K562 (cell line): ENCODE measurements around the gene ABCF2. TPM values are rescaled to one million over a fixed set of nuclear protein-coding genes. Genes with fewer than 3 reads are reported as not detected.

Experiments used
- BACH1 ChIP-seq: fragments of 200-800 bp; sonication (Bioruptor generic); IDR thresholded peaks from 2 replicates; pipeline ENCODE4 v1.6.1; 2016; ENCODE audit warnings: missing genetic modification characterization, missing compliant biosample characterization
- CBFB ChIP-seq: sonication (generic); formaldehyde crosslinking; IDR thresholded peaks from 2 replicates; pipeline ENCODE4 v1.4.0; 2020; ENCODE audit warnings: mild to moderate bottlenecking, missing genetic modification reagents
- CBX2 ChIP-seq: fragments of 200-600 bp; sonication (generic); IDR thresholded peaks from one replicate; pipeline ENCODE4 v1.6.1; 2012; ENCODE audit warnings: mild to moderate bottlenecking, low read length, inconsistent platforms; ENCODE audit not compliant: insufficient read depth, poor library complexity, severe bottlenecking
- CXXC5 ChIP-seq: fragments of 250-450 bp; sonication (Bioruptor Pico); IDR thresholded peaks from 2 replicates; pipeline ENCODE4 v1.8.0; 2022; ENCODE audit warnings: inconsistent platforms, mild to moderate bottlenecking, moderate library complexity
- JUNB ChIP-seq: fragments of 450-650 bp; formaldehyde crosslinking; conservative IDR thresholded peaks from 2 replicates; pipeline ENCODE4 v1.4.0; 2020; ENCODE audit warnings: mild to moderate bottlenecking
- MBD2 ChIP-seq: sonication (generic); IDR thresholded peaks from 2 replicates; pipeline ENCODE4 v1.6.1; 2016; ENCODE audit warnings: low read depth, borderline replicate concordance
- SIN3B ChIP-seq: fragments of 450-650 bp; IDR thresholded peaks from 2 replicates; pipeline ENCODE4 v1.6.1; 2017; ENCODE audit warnings: low read depth, mild to moderate bottlenecking, moderate library complexity
- ZNF23 ChIP-seq: fragments of 250-450 bp; sonication (Bioruptor Pico); IDR thresholded peaks from 2 replicates; pipeline ENCODE4 v1.4.0; 2020; ENCODE audit warnings: mild to moderate bottlenecking
- ZNF584 ChIP-seq: fragments of 200-800 bp; sonication (Bioruptor generic); IDR thresholded peaks from 2 replicates; pipeline ENCODE4 v1.6.1; 2016; ENCODE audit warnings: low read depth, mild to moderate bottlenecking, missing genetic modification characterization, missing compliant biosample characterization
- polyA plus RNA-seq, 8 experiments: library from polyadenylated mRNA; depleted of rRNA in 4 of 8; stranded (reverse) in 5 of 8; unstranded in 3 of 8; fragments of >200 nt; fragmentation: Nextera tagmentation in 2 of 8; fragmentation: Illumina TruSeq in 1 of 8; extraction: Ambion mirVana in 2 of 8; extraction: Trizol in 1 of 8; gene quantifications; 2 replicates each; pipeline versions ENCODE4 v1.2.1 to v1.2.3, GENCODE V29; 2011 to 2014; ENCODE audit warnings: inconsistent platforms in 1 of 8, missing spikeins in 1 of 8
- total RNA-seq, 7 experiments: library from RNA; depleted of rRNA in 6 of 7; stranded (reverse); fragments of >200 nt in 6 of 7; fragmentation: Illumina TruSeq in 2 of 7; extraction: Trizol in 2 of 7; gene quantifications; 2 replicates each; pipeline versions ENCODE4 v1.2.1 to v1.2.3, GENCODE V29; 2011 to 2021; ENCODE audit warnings: low replicate concordance in 1 of 7
- TF ChIP-seq, protein P1 (sequence below): sonication (generic); formaldehyde crosslinking; IDR thresholded peaks from 2 replicates; pipeline ENCODE4 v1.8.1; 2023; ENCODE audit warnings: mild to moderate bottlenecking, missing genetic modification reagents
- TF ChIP-seq, protein P2 (sequence below): sonication (generic); formaldehyde crosslinking; IDR thresholded peaks from 2 replicates; pipeline ENCODE4 v1.8.1; 2022; ENCODE audit warnings: missing genetic modification reagents
- TF ChIP-seq, protein P3 (sequence below): sonication (generic); formaldehyde crosslinking; IDR thresholded peaks from 2 replicates; pipeline ENCODE4 v1.8.1; 2023; ENCODE audit warnings: mild to moderate bottlenecking, missing genetic modification reagents

Gene ABCF2
- total and polyA plus RNA-seq, 9 of the 15 experiments (the other 6 are each of a cell fraction or from before 2014, with no cell fraction given), result 62.1 to 224 (median 113) TPM

DNA sequence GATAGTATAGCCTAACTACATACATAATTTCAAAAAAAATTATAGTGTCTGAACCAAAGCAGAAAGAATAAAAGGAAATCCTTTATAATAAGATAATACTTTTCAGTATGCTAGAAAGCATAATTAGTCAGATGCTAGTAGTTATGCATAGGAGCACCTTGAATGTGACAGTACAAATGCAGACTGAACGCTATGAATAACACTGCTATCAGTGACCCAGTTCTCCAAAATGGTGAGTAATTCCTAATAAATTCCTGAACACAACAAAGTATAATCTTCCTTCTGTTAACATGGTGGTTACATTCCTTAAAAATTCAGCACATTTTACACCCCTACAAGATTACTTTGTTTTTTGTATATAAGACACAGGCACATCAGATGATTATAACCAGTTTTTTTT is 4.1 kb upstream of the ABCF2 start (continued):
- no peak for TF ChIP-seq BACH1
- no peak for TF ChIP-seq ZNF23 (CRISPR knock-in tag)
- no peak for TF ChIP-seq SIN3B
- TF ChIP-seq, protein P1, sequence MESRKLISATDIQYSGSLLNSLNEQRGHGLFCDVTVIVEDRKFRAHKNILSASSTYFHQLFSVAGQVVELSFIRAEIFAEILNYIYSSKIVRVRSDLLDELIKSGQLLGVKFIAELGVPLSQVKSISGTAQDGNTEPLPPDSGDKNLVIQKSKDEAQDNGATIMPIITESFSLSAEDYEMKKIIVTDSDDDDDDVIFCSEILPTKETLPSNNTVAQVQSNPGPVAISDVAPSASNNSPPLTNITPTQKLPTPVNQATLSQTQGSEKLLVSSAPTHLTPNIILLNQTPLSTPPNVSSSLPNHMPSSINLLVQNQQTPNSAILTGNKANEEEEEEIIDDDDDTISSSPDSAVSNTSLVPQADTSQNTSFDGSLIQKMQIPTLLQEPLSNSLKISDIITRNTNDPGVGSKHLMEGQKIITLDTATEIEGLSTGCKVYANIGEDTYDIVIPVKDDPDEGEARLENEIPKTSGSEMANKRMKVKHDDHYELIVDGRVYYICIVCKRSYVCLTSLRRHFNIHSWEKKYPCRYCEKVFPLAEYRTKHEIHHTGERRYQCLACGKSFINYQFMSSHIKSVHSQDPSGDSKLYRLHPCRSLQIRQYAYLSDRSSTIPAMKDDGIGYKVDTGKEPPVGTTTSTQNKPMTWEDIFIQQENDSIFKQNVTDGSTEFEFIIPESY (CRISPR knock-in tag), result no peak
- TF ChIP-seq, protein P2, sequence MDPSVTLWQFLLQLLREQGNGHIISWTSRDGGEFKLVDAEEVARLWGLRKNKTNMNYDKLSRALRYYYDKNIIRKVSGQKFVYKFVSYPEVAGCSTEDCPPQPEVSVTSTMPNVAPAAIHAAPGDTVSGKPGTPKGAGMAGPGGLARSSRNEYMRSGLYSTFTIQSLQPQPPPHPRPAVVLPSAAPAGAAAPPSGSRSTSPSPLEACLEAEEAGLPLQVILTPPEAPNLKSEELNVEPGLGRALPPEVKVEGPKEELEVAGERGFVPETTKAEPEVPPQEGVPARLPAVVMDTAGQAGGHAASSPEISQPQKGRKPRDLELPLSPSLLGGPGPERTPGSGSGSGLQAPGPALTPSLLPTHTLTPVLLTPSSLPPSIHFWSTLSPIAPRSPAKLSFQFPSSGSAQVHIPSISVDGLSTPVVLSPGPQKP (CRISPR knock-in tag), result no peak
- no peak for TF ChIP-seq MBD2
- no peak for TF ChIP-seq CBFB (CRISPR knock-in tag)
- TF ChIP-seq JUNB (CRISPR knock-in tag), result no peak
- TF ChIP-seq, protein P3, sequence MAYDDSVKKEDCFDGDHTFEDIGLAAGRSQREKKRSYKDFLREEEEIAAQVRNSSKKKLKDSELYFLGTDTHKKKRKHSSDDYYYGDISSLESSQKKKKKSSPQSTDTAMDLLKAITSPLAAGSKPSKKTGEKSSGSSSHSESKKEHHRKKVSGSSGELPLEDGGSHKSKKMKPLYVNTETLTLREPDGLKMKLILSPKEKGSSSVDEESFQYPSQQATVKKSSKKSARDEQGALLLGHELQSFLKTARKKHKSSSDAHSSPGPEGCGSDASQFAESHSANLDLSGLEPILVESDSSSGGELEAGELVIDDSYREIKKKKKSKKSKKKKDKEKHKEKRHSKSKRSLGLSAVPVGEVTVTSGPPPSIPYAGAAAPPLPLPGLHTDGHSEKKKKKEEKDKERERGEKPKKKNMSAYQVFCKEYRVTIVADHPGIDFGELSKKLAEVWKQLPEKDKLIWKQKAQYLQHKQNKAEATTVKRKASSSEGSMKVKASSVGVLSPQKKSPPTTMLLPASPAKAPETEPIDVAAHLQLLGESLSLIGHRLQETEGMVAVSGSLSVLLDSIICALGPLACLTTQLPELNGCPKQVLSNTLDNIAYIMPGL (CRISPR knock-in tag), result no peak
- no peak for TF ChIP-seq CBX2
- TF ChIP-seq CXXC5 (CRISPR knock-in tag), result no peak
- TF ChIP-seq ZNF584 (CRISPR knock-in tag), result no peak
